Left ventricle myocardium inferior (tissue), 1 donor: ENCODE results near the gene ZNF780A. TPM values are rescaled to one million over a fixed set of nuclear protein-coding genes. Genes with fewer than 3 reads are reported as not detected.

Experiments
- DNase-seq: peaks from one replicate; pipeline ENCODE4 v3.0.0-alpha.2; 2020
- H3K27ac ChIP-seq: fragments of 200-600 bp; replicated peaks from 2 replicates; pipeline ENCODE4 v1.8.0; 2021
- H3K27me3 ChIP-seq: fragments of 200-600 bp; 2 replicates; pipeline ENCODE4 v1.8.0; 2021; ENCODE audit warnings: low read depth
- H3K36me3 ChIP-seq: fragments of 200-600 bp; 2 replicates; pipeline ENCODE4 v1.8.0; 2021
- H3K4me1 ChIP-seq: fragments of 200-600 bp; 2 replicates; pipeline ENCODE4 v1.8.0; 2021
- H3K4me3 ChIP-seq: fragments of 200-600 bp; 2 replicates; pipeline ENCODE4 v1.8.0; 2021; ENCODE audit warnings: mild to moderate bottlenecking, moderate library complexity
- H3K9me3 ChIP-seq: fragments of 200-600 bp; replicated peaks from 2 replicates; pipeline ENCODE4 v1.8.0; 2021
- CTCF ChIP-seq: fragments of 200-600 bp; IDR thresholded peaks from 2 replicates; pipeline ENCODE4 v1.8.0; 2021; ENCODE audit warnings: antibody characterized with exemption, mild to moderate bottlenecking, borderline replicate concordance
- intact Hi-C: fragments of 100-400 bp; cut with micrococcal nuclease; formaldehyde crosslinking; loops from one replicate; pipeline ENCODE4 v1.11.0; 2022
- total RNA-seq: library from RNA; stranded (reverse); fragmentation: NEBNext Ultra II Directional; extraction: Animal tissue kit (Norgen Biotek cat#: 25700); gene quantifications from one replicate; pipeline ENCODE4 v1.2.1, GENCODE V29; 2021
- donor health status: DM: no; HTN: yes; CAD: no; lungs with severe emphysema.

ZNF780A gene
- total RNA-seq, 1 donor from 2014 or later: 10.3 TPM

GRCh38 chr19:40091205-40092129 lies 724 bp upstream of the ZNF780A start:
- no peak for DNase-seq
- H3K36me3 ChIP-seq: no peaks in the 10 kb centered on the region
- H3K9me3 ChIP-seq: no peaks in the 10 kb centered on the region
- intact Hi-C loops: no loop called here
- TF ChIP-seq CTCF: no peak
- H3K4me3 ChIP-seq: peak overlapping the region; percentile 77
- peaks cover 24% of the 10 kb centered on the region for H3K4me1 ChIP-seq
- peaks cover 19% of the 10 kb centered on the region for H3K27me3 ChIP-seq
- peak overlapping the region; percentile 93 for H3K27ac ChIP-seq

DNA sequence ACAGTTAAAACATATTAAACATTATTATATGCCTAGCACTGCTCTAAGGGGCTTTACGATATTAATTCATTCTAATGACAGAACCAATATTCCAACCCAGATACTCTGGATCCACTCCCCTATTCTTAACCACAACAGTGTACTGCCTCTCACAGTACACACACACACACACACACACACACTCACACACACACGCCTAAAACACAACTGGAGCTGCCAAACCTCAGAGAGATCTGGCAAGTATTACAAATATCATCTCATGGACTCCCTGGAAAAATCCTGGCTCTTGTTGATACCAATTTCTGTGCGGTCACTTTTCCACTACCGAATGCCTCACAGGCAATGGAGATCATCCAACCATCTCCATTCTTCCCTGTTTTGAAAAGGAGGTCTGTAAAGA lies 1.3 kb downstream of the ZNF780A start:
- Histone ChIP-seq H3K4me3 (peak overlapping the region; percentile 77), H3K27me3 (no peaks in the 10 kb centered on the region), H3K4me1 (peaks cover 24% of the 10 kb centered on the region), H3K36me3 (peaks cover 6% of the 10 kb centered on the region), H3K27ac (peak overlapping the region; percentile 93), H3K9me3 (no peaks in the 10 kb centered on the region)
- no peak for TF ChIP-seq CTCF
- intact Hi-C loops: no loop called here
- DNase-seq: no peak

GRCh38 chr19:40088299-40089047 lies 2.3 kb downstream of the ZNF780A start:
- no peaks in the 10 kb centered on the region for H3K27me3 ChIP-seq
- H3K36me3 ChIP-seq: peaks cover 16% of the 10 kb centered on the region
- no peak overlapping the region for H3K4me3 ChIP-seq
- no peak overlapping the region for H3K27ac ChIP-seq
- intact Hi-C loops: no loop called here
- peaks cover 24% of the 10 kb centered on the region for H3K4me1 ChIP-seq
- no peak for TF ChIP-seq CTCF
- no peak for DNase-seq
- H3K9me3 ChIP-seq: no peaks in the 10 kb centered on the region

DNA sequence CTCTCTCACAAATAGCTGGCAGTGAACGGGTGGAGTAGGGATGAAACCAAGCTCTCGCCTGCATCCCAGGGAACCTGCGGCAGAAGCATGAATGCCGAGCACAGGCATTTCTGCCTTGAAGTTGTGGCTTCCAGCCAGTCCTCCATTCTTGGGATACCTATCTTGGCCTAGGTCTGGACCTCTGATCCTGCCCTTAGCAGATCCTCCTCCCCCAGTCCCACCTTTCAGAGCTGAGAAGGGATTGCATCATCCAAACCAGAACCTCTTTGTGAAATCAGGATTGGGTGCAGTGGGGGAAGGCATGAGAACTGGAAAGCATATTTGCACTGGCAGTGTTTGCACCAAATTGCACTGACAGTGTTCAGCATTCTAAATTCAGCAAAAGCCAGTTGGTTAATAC lies 5.8 kb downstream of the ZNF780A start:
- peaks cover 9% of the 10 kb centered on the region for H3K9me3 ChIP-seq
- no peak overlapping the region for H3K4me3 ChIP-seq
- H3K36me3 ChIP-seq: peaks cover 51% of the 10 kb centered on the region
- intact Hi-C loops: no loop called here
- DNase-seq: no peak
- peaks cover 16% of the 10 kb centered on the region for H3K4me1 ChIP-seq
- no peak for TF ChIP-seq CTCF
- H3K27ac ChIP-seq: no peak overlapping the region
- H3K27me3 ChIP-seq: no peaks in the 10 kb centered on the region

DNA sequence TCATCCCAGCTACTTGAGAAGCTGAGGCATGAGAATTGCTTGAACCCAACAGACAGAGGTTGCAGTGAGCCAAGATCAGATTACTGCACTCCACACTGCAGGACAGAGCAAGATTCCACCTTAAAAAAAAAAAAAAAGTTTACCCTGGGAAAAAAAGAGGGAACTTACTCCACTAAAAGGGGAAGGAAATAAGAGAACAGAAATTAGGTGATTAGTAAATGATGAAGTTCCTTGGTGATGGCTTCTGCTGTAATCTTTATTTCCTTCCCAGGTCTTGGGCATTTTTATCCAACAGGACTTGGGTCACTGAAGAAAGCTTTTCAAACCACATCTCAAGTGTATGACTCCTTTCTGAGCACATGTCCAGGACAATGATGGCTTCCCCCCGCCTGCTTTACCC lies 9.3 kb downstream of the ZNF780A start:
- no peak overlapping the region for H3K27ac ChIP-seq
- H3K4me3 ChIP-seq: no peak overlapping the region
- intact Hi-C loops: no loop called here
- H3K27me3 ChIP-seq: no peaks in the 10 kb centered on the region
- peaks cover 34% of the 10 kb centered on the region for H3K9me3 ChIP-seq
- H3K36me3 ChIP-seq: peaks cover 87% of the 10 kb centered on the region
- DNase-seq: no peak
- H3K4me1 ChIP-seq: no peaks in the 10 kb centered on the region
- no peak for TF ChIP-seq CTCF
